NCI-H82 (cell line): Measurements from ENCODE around the gene SCFD2.

Experiments used
- DNase-seq: peaks from one replicate; lab custom pipeline; 2025; lab: John Stamatoyannopoulos, UW

The SCFD2 gene

DNA sequence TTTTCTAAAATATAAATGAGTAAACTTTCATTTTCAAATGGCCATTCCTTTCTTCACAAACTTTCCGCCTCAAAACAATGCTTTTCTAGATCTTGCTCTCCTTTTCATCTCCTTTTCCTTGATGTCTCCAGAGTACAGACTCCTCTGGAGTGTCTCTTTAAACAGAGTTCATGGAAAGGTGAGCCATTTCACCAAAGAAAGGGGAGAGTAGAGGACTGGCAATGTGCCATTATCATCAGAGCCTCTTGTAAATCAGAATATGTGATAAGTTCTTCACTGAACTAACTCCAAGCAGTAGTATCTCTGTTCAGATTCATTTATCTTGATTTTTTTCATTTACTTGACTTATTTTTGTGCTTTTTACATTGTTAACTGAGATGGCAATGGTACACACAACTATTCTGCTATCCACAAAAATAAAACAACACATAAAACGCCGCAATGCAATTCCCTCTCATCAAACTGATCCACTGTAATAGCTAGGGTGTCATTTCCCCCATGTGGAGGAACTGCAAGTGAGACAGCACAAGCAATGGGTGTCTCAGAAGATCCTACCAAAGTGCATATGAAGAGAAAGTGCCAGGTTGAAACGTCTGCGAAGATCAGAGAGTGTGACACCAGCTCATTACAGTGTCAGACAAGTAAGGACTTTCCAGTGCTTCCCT, 378.3 kb downstream of the SCFD2 start:
- DNase-seq, result no peak

DNA sequence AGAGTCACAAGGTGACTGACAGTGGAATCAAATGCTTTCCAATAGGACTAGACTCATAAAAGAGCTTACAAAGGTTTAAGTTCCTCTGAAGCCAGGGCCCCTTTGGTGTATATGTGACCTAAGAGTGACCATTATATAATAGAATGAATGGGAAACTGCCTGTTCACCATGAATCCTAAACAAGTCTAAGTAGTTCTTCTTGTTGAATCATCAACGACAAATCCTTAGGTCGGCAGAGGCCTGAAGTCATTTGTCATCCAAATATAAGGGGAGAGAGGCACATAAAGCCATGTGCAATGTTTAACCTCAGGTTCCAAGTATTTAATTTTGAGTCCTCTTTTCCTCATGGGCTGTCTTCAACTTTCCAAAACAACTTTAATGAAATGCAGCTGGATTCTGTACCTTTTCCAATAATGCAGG, 381.4 kb downstream of the SCFD2 start:
- no peak for DNase-seq

DNA sequence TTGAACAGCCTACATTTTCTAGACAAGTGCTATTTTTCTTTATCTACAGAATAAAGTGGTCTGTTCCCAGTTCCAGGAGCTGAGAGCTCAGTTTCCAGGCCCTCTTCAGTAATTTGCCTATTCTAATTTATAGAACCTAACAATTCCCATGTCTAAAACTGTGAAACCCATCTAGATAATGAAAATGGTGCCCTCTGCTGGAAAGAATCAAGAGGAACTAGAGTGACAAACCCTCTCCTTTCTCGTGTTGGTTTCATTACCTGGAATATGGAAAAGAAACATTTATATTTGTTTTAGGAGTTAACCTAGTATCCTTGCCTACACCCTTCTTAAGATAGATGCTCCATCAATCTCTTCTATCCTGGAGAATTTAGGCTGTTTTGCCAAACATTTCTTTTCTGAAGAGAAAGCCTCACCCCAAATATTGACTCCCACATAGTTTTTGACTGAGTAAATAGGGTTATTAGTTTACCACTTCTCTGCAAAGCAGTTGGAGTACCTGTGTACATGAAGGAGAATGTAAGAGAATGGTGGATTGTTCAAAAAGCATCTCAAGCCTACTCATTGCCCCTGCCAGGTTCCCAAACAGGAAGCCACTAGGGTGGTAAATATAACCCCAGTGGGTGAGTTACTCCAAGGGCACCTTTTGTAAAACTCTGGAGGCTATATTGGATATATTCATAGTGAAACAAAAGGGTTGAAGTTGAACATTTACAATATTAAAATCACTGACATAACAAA, 382.1 kb downstream of the SCFD2 start:
- DNase-seq, result peak; percentile 80

DNA sequence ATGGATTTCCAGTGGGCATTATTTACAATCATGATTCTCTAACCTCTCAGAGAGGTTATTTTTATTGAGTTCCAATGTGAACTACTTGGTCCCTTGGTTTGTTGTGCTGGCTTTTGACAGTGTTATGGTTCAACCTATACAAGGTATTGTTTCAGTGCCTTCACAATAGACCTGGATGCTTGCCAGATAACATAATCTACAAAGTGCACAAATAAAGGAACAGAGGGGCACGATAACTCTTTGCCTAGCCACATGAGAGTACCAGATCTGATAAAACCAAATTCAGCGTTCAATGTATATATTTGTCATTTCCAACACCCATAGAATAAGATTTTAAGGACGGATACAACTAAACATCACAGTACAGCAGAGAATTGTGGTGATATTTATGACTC, 382.9 kb downstream of the SCFD2 start:
- DNase-seq, result no peak

DNA sequence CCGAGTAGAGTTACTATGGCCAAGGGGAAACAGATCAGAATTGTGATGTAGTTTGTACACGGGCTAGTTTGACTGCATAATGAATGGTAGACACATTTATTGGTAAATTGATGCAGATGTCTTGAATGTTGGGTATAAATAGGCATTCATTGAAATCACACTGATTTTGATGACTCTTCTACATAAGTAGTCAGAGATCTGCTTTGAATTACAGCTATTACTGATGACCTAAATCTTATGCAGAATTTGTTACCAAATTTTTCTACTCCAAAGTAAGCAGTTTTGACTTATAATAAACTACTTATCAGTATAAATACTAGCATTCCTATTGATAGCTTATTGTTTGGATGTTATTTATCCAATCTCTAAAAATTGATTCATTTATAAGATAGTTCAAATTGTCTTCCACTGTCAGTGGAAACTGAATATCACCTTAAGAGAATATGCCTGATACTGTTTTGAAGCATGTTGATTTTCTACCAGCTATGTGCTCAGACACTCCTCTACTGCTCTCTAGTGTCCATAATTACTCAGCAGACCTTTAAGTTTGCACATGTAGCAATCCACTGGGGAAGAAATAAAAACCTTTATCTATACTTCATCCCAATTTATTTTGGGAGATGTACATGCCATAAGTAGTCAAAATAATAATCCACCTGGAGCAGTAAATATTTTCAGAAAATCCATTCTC, 383.5 kb downstream of the SCFD2 start:
- DNase-seq, result peak; percentile 28

DNA sequence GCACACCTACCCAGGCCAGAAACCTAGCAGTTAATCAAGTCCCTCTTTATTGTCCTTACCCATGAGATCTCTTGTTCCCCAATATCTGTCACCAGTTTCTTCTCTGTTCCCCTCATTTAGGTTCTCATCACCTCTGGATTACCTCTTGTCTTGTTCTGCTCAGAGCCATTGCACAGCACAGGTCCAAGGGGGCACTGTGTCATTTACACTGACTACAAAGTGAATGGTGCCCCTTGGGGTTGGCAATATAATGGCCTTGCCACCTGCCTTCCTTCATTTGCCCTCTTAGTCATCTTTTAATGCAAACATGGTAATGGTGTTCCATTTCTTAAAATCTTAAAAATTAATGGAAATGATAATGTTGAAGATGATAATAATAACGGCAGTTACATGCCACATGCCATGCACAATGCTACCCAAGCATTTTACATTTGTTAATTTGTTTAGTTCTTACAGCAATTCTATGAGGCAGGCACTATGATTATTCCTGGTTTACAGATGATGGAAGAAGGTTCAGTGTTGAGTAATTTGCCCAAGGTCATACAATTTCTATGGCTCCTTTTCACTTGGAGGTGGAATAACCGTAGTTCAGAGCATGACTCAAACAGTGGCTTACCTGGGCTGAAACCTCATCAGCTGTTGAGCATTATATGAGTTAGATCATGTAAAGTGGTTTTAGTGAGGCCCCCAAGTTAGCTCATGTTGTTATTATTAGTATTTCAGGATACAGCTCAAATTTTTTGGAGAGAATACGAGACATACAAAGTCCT, 385.9 kb downstream of the SCFD2 start:
- peak; percentile 7 for DNase-seq

DNA sequence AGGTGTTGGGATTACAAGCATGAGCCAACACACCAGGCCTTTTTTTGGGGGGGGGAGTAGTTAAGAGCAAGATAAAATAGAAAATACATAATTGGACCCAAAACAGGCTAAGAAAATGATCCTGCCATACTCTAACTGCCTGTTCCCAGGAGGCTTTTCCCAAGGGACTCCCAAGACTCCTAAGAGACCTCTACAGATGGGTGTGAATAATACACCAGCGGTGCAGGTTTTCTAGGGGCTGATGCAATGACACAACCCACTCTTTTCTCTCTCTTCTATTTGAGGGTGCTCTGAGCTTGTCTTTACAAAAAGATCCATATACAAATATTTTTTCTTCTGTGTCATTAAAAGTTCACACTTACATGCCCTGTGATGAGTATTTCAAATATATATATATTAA, 386.8 kb downstream of the SCFD2 start:
- DNase-seq, result peak; percentile 67

DNA sequence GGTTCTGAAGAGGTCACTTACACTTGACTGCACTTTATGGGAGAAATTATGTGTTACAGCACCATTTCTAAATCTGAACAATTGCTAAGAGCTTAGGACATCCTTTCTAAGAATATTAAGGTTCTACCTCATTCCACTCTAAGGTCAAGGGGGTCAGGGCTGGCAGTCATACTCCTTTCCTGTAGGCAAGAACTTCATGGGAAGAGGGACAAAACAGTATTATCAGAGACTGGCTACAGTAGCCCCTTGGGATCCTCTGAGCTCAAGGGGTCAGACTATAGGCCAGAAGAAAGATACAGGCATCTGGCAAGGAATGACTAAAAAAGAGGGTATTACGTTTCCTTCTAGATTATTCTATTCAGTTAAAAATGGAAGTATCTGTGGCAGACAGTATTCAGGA, 388.6 kb downstream of the SCFD2 start:
- DNase-seq, result no peak

DNA sequence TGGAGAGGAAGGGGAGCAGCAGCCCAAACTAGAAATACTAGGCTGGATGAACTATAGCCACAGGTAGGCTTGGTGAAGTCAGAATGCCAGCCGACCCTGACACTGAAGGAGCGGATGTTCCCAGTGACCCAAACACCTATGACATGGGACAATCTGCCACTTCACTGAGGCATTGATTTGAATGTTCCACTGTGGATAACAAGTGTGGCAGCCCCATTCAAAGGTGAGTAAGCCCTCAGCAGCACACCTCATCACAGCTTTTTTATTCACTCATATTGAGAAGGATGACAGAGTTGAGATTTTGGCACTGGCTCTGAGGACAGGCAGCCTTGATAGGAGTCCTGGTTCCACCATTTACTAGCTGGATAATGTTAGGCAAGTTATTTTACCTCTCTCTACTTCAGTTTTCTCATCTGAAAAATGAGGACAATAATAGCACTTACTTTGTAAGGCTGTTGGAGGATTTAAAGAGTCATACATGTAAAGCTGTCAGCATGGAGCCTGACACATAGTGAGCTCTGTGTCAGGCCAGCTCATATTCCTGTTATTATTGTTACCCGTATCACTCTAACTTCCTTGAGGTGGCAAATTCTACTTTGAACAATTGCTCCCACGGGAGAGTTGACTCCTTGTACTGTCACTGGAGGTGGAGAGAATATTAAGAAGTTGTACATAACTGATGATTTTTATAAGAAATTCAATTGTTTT, 389.2 kb downstream of the SCFD2 start:
- DNase-seq, result no peak

DNA sequence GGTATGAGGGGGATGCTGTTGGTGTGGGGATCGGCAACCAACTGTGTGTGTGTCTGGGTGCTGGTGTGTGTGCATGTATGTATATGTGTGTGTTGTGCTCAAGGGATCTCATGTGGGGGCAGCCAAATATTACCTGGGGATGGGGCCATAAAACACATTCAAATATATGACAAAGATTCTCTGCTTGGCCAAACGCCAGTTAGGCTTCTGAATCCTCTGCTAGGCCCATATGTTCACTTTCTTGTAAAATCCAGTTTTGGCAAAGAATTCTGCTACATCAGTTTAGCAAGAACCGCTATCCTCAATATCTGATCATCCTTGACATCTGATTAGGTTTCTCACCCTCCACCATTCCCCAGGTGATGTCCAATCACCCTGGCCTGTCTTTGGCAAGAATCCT, 397.2 kb downstream of the SCFD2 start:
- DNase-seq, result no peak

DNA sequence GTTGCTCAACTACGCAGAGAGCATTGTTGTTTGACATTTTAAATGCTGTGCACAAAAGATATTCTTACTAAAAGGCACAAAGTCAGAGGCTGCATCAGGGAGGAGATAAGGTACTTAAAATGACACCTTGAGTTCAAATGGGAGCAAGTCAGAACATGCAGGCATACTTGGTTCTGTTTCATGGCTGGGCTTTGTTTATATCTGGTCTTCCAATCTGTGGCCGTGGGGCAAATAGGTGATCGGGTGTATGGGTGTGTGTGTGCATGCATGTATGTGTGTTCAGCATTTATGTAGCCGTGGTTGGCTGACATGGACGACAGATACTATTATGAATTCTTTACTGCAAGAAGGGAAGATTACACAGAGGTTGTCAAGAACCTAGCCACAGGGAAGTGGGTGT, 397.6 kb downstream of the SCFD2 start:
- DNase-seq, result no peak

DNA sequence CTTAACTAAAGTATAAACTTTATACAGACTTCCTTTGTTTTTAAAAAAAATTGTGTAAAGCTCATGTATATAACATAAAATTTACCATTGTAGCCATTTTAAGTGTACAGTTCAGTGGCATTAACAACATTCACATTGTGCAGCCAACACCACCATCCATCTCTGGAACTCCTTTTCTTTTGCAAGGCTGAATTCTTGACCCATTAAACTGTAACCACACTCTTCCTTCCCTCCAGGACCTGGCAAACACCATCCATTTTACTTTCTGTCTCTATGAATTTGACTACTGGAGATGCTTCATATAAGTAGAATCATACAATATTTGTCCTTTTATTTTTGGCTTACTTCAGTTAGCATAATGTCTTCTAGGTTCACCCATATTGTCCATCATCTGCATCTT, 399.1 kb downstream of the SCFD2 start:
- DNase-seq, result no peak

DNA sequence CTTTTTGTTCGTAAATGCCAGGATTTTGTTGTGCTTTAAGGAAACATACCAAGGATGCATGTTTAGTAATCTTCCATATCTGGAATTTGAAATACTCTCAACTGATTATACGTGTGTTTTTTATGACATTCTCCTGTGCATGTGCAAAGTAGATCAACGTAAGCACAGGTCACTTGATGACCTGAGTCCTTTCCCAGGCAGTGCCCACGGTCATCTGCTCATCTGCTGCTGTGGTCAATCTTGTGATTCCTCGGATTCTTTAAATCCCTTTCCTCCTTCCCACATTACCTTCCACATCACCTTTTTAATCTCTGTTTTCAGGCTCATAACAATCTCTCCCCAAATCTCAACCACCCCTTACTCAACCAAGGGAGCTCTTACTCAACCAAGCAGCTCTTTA, 399.7 kb downstream of the SCFD2 start:
- no peak for DNase-seq

DNA sequence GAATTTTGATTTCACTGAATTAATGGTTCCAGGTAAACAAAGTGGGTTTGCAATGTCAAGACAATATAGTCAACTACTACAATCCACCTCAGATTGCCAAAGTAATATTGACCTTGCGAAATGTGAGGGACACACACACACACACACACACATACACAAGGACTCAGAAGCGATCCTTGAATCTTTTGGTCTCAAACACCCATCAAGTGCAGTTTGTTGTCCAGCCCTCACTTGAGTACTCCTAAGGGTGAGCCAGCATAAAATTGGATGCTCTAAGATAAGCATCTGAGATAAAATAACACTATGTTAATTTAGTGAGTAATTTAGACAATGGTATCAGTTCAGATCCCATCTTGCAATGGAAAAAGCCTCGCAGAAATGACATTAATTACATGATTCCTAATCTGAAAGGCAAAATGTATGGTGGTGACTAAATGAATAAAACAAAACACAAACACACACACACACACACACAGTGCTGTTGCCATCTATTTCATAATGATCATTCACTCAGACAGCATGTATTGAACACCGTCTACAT, 401.2 kb downstream of the SCFD2 start:
- no peak for DNase-seq

DNA sequence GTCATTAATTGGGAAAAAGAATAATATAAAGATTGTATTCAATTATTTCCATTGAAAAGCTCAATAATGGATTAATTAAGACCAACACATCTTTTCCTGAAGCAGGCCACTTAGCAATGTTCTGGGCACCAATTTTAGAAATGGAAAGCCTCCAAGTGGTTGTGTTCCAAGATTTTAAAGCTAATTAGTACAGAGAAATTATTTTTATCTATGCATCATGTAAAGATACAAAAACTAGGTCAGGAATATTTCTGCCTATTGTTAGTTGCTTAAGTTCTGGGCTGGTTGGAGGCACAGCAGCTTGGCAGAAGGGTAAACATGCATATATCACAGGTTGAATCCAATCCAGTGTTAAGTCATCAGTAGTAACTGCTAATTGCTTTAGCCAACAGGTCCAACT, 401.9 kb downstream of the SCFD2 start:
- no peak for DNase-seq

DNA sequence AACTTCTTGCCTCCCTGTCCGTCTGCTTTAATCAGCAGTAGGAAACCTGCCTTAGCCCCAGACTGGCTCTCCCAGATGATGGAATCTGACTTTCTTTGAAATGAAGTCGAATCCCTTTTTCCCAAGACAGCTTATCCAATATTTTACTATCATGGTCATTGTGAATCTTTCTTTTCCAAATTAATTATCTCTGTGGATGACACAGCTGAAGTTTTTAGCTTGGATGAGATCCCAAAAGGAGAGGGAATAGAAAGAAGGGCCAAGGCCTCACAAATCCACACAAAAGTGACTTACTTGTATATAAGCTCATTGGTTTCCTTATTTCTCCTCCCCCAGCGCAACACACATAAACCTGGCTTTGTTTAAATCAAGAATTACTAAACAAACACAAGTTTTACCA, 403.1 kb downstream of the SCFD2 start:
- no peak for DNase-seq

DNA sequence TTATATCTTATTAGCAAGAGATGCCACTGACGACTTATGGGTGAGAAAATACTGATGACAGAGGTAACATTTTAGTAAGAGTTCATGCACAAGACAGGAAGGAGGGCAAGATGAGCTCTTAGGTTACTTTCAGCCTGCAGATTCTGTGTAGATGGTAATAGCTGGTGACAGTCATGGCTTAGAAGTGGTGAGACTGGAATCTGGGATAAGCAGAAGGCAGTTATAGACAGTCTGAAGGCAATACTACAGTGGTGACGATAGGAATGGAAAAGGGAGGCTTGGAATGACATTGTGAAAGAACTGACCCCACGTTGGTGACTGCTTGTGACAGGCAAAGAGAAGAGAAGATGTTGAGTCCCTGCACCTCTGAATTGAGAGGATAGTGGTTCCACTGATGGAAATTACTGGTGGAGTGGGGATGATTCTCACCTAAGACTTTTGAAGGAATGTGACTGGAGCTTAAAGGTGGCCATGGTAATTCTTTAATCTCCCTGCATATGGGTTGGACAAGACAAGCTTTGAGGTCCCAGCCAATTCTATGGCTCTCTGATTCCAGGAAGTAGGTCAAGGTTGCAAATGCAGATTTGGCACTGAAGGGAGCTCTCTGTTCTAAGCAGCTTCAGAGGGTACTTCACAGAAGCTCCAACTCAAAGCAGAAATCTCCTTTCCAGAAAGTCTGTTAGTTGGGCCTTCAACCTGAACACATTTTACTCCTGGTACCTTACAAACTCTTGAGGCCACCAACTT, 404.0 kb downstream of the SCFD2 start:
- peak; percentile 9 for DNase-seq

DNA sequence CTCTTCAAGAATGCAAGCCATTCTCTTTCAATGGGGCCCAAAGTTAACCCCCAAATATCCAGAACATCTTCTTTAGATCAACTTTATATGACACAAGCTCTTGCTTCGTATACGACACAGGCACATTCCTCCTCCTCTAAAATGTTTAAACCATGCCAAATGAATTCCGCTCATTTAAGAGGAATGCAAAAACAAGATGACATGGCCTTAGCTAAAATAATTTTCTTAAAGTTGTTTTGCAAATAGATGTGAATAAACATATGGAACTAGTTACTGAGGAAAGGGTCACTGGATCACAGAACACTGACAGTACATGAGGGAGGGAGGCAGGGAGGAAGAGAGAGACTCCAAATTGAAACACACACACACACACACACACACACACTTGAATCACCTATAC, 406.3 kb downstream of the SCFD2 start:
- DNase-seq, result no peak

DNA sequence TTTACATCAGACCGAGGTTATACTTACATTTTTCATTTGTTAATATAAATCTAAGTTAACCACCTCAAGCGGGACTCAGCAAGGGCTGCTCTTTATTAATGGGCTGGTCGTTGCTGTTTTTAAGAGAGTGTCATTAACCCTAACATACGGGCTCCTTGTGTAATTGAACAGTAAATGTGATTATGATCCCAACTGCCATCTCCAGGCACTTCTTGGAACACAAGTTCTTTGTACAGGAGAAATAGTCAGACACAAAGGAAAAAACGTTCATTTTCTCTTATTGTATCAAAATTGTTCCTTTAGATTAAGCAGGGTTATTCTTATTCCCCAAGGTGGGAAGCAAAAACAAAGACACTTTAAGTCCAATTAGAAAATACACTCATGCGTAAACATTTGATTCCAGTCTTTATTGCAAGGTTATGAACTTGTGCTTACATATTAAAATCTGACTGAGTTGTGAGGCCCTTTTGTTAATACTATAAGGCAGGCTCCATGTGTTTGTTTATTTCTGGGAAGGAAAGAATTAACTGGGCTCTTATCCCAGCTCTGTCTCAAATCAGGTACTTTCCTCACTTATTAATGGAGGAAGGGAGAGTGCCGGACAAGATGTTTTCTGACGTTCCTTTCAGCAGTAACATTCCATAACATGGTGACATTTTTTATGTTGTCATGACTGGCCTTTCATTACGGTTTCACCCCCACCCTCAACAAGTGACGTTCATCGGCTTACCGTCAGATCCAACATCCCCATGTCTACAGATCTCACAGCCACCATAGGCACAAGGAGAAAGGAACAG, 407.8 kb downstream of the SCFD2 start:
- peak; percentile 34 for DNase-seq

DNA sequence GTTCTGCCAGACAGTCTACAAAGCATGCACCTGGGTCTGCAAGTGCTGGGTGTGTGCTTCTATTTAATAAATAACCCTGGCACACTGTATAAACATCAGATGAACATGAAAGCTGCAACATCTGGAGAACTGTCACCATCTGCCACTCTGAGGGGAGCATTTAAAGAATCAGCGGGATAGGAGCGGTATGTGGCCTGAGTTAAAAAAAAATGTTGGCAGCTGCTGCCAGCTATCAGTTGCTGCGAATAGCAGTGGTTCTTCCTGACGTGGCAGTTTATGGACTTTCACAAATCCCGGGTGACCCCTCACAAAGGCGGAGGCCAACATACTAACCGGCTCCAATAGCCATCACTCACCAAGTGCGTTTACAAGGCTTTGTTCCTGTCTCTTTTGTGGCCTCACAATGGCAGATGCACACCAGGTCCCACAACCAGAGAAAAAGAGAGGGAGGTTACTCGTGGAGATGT, 408.6 kb downstream of the SCFD2 start:
- peak; percentile 73 for DNase-seq
